Large intestine (tissue), 3 donors: ENCODE measurements around the gene CEP85. TPM values are rescaled to one million over a fixed set of nuclear protein-coding genes. Genes with fewer than 3 reads are reported as not detected.

Source experiments
- DNase-seq, 2 donors: peaks; one replicate each; pipeline versions ENCODE4 v3.0.0 to v3.0.0-alpha.2; 2013
- H3K27ac ChIP-seq: one replicate; pipeline ENCODE4 v1.5.1; 2013; ENCODE audit warnings: low read length
- H3K27me3 ChIP-seq: 2 replicates; pipeline ENCODE4 v1.6.1; 2013; ENCODE audit warnings: low read length; ENCODE audit not compliant: control insufficient read depth, insufficient read depth
- H3K36me3 ChIP-seq: 2 replicates; pipeline ENCODE4 v1.6.1; 2013; ENCODE audit warnings: low read length; ENCODE audit not compliant: control insufficient read depth, insufficient read depth
- H3K4me1 ChIP-seq: one replicate; pipeline ENCODE4 v1.6.1; 2013; ENCODE audit warnings: low read length; ENCODE audit not compliant: control insufficient read depth, insufficient read depth
- H3K4me3 ChIP-seq: one replicate; pipeline ENCODE4 v1.5.1; 2013; ENCODE audit warnings: low read length
- H3K9me3 ChIP-seq: one replicate; pipeline ENCODE4 v1.6.1; 2013; ENCODE audit warnings: mild to moderate bottlenecking, low read depth, low read length, moderate library complexity; ENCODE audit not compliant: control insufficient read depth
- WGBS: methylation state at CpG from one replicate; pipeline ENCODE4 v1.1.5; 2013; ENCODE audit warnings: low lambda C conversion rate; ENCODE audit not compliant: insufficient coverage; 5-methylcytosine and 5-hydroxymethylcytosine counted together
- polyA plus RNA-seq: library from polyadenylated mRNA; unstranded; fragments of 120-200 nt; gene quantifications from one replicate; pipeline ENCODE4 v1.2.1, GENCODE V29; 2013

The CEP85 gene
- polyA plus RNA-seq, 1 donor, result 11.7 TPM

GRCh38 chr1:26259005-26259404 is 25.0 kb downstream of the CEP85 start:
- no CpG with 5 or more reads among the region's 2 CpGs for WGBS
- Histone ChIP-seq H3K27ac (no peak overlapping the region), H3K36me3 (peaks cover 29% of the 10 kb centered on the region)

GRCh38 chr1:26259578-26259977 is 25.6 kb downstream of the CEP85 start:
- no peaks in the 10 kb centered on the region for H3K27me3 ChIP-seq
- 100% methylated on average over 2 of the region's 5 CpGs for WGBS
- no peak overlapping the region for H3K4me3 ChIP-seq
- no peak overlapping the region for H3K27ac ChIP-seq
- no peaks in the 10 kb centered on the region for H3K9me3 ChIP-seq
- no peaks in the 10 kb centered on the region for H3K4me1 ChIP-seq
- peaks cover 29% of the 10 kb centered on the region for H3K36me3 ChIP-seq
- DNase-seq, result no peak

More at GRCh38 chr1:26259005-26259404, 25.0 kb downstream of the CEP85 start:
- H3K27me3 ChIP-seq, result no peaks in the 10 kb centered on the region
- DNase-seq, result no peak
- H3K4me3 ChIP-seq, result no peak overlapping the region
- no peaks in the 10 kb centered on the region for H3K9me3 ChIP-seq
- no peaks in the 10 kb centered on the region for H3K4me1 ChIP-seq

- Histone ChIP-seq H3K4me1 (no peaks in the 10 kb centered on the region), H3K27ac (no peak overlapping the region), H3K9me3 (no peaks in the 10 kb centered on the region), H3K4me3 (no peak overlapping the region), H3K36me3 (peaks cover 19% of the 10 kb centered on the region), H3K27me3 (no peaks in the 10 kb centered on the region)
- no CpG with 5 or more reads among the region's 5 CpGs for WGBS
- DNase-seq, result no peak
Measured at GRCh38 chr1:26263212-26263611, 29.2 kb downstream of the CEP85 start.

GRCh38 chr1:26265405-26265804 is 31.4 kb downstream of the CEP85 start:
- Histone ChIP-seq H3K9me3 (no peaks in the 10 kb centered on the region), H3K4me1 (no peaks in the 10 kb centered on the region), H3K27ac (no peak overlapping the region), H3K27me3 (no peaks in the 10 kb centered on the region), H3K4me3 (no peak overlapping the region), H3K36me3 (peaks cover 22% of the 10 kb centered on the region)
- WGBS, result no CpG with 5 or more reads among the region's 1 CpG
- no peak for DNase-seq

GRCh38 chr1:26268290-26269197 is 34.5 kb downstream of the CEP85 start:
- 100% methylated on average over 1 of the region's 9 CpGs for WGBS
- Histone ChIP-seq H3K36me3 (peaks cover 31% of the 10 kb centered on the region), H3K4me1 (no peaks in the 10 kb centered on the region), H3K9me3 (no peaks in the 10 kb centered on the region), H3K4me3 (no peak overlapping the region), H3K27ac (no peak overlapping the region), H3K27me3 (no peaks in the 10 kb centered on the region)
- no peak for DNase-seq

- DNase-seq, result no peak
- Histone ChIP-seq H3K4me3 (no peak overlapping the region), H3K4me1 (no peaks in the 10 kb centered on the region), H3K27me3 (no peaks in the 10 kb centered on the region), H3K36me3 (peaks cover 31% of the 10 kb centered on the region), H3K27ac (no peak overlapping the region), H3K9me3 (no peaks in the 10 kb centered on the region)
- no CpG with 5 or more reads among the region's 4 CpGs for WGBS
Measured at GRCh38 chr1:26269198-26269550, 35.2 kb downstream of the CEP85 start.

- H3K27ac ChIP-seq, result no peak overlapping the region
- H3K36me3 ChIP-seq, result peaks cover 14% of the 10 kb centered on the region
- no peaks in the 10 kb centered on the region for H3K9me3 ChIP-seq
- DNase-seq, result no peak
- H3K4me1 ChIP-seq, result peaks cover 40% of the 10 kb centered on the region
- no peak overlapping the region for H3K4me3 ChIP-seq
- no CpG with 5 or more reads among the region's 11 CpGs for WGBS
- H3K27me3 ChIP-seq, result no peaks in the 10 kb centered on the region
Measured at GRCh38 chr1:26274801-26275425, 40.9 kb downstream of the CEP85 start.

GRCh38 chr1:26275580-26276431 is 41.8 kb downstream of the CEP85 start:
- H3K36me3 ChIP-seq, result peaks cover 11% of the 10 kb centered on the region
- peak overlapping the region; percentile 89 for H3K27ac ChIP-seq
- H3K27me3 ChIP-seq, result no peaks in the 10 kb centered on the region
- H3K9me3 ChIP-seq, result no peaks in the 10 kb centered on the region
- no peak overlapping the region for H3K4me3 ChIP-seq
- peak; percentile 80 to 89 for DNase-seq
- WGBS, result no CpG with 5 or more reads among the region's 3 CpGs
- peaks cover 44% of the 10 kb centered on the region for H3K4me1 ChIP-seq

- Histone ChIP-seq H3K4me1 (peaks cover 49% of the 10 kb centered on the region), H3K9me3 (no peaks in the 10 kb centered on the region), H3K36me3 (peaks cover 12% of the 10 kb centered on the region), H3K4me3 (no peak overlapping the region), H3K27ac (peak overlapping the region; percentile 89), H3K27me3 (no peaks in the 10 kb centered on the region)
- DNase-seq, result no peak
- WGBS, result no CpG with 5 or more reads among the region's 2 CpGs
Measured at GRCh38 chr1:26276432-26276838, 42.4 kb downstream of the CEP85 start.

- DNase-seq, result peak; percentile 80 to 91
- WGBS, result 30% methylated on average over 2 of the region's 3 CpGs
- Histone ChIP-seq H3K27me3 (no peaks in the 10 kb centered on the region), H3K36me3 (peaks cover 7% of the 10 kb centered on the region), H3K27ac (peak overlapping the region; percentile 89), H3K4me3 (no peak overlapping the region), H3K4me1 (peaks cover 49% of the 10 kb centered on the region), H3K9me3 (no peaks in the 10 kb centered on the region)
Measured at GRCh38 chr1:26277261-26277661, 43.3 kb downstream of the CEP85 start.
